Breast epithelium (tissue), 3 donors: Measurements from ENCODE around the gene F2R.
A peak's percentile ranks its signal among the peaks of the same experiment; 100 is the strongest.

ENCODE experiments used
- CTCF ChIP-seq, 3 donors: fragments of 450-650 bp; IDR thresholded peaks; one replicate each; pipeline ENCODE4 v1.5.1; 2016 to 2017; ENCODE audit warnings: antibody characterized with exemption in 3 of 3, mild to moderate bottlenecking in 3 of 3, moderate library complexity in 3 of 3
- POLR2AphosphoS5 ChIP-seq, 3 donors: sonication (generic); formaldehyde crosslinking; IDR thresholded peaks; one replicate each; pipeline ENCODE4 v1.6.1; 2017; ENCODE audit warnings: antibody characterized with exemption in 3 of 3

GRCh38 chr5:76701298-76701697 is 14.6 kb upstream of the F2R start:
- peak in 1 of 3 donors; percentile 28 for TF ChIP-seq POLR2AphosphoS5 (IDR thresholded peaks at IDR 0.05)
- TF ChIP-seq CTCF (IDR thresholded peaks at IDR 0.05): no peak
